Pancreas (tissue), 10 donors: ENCODE results near the gene ZHX3. TPM values are rescaled to one million over a fixed set of nuclear protein-coding genes. Genes with fewer than 3 reads are reported as not detected.

ENCODE experiments used
- ATAC-seq, 4 donors: fragments of 200-7000 bp; cut with Tn5 transposase; one replicate each; pipeline versions ENCODE4 v1.8.0 to v1.9.1; 2020; ENCODE audit warnings: mild to moderate bottlenecking in 4 of 4, moderate library complexity in 4 of 4
- DNase-seq, 6 donors: peaks; one replicate each; pipeline ENCODE4 v3.0.0-alpha.2; 2020
- FAIRE-seq: peaks from 2 replicates; lab custom pipeline; 2012; peaks lifted over from hg19 to GRCh38; lab: Jason Lieb, UNC
- H3K27ac ChIP-seq, 4 donors: fragments of 200-600 bp; sonication (generic); 1 replicate in 3 of 4; 2 replicates in 1 of 4; pipeline versions ENCODE4 v1.5.0 to v1.8.0; 2020
- H3K27me3 ChIP-seq, 4 donors: fragments of 200-600 bp; one replicate each; pipeline ENCODE4 v1.8.0; 2021
- H3K36me3 ChIP-seq, 3 donors: fragments of 200-600 bp; sonication (generic) in 1 of 3; one replicate each; pipeline versions ENCODE4 v1.5.0 to v1.8.0; 2020 to 2021
- H3K4me1 ChIP-seq, 3 donors: fragments of 200-600 bp; one replicate each; pipeline ENCODE4 v1.8.0; 2021
- H3K4me3 ChIP-seq, 4 donors: fragments of 200-600 bp; sonication (generic) in 2 of 4; one replicate each; pipeline versions ENCODE4 v1.5.0 to v1.8.0; 2020 to 2021
- H3K9me3 ChIP-seq, 4 donors: fragments of 200-600 bp; one replicate each; pipeline ENCODE4 v1.8.0; 2021
- CTCF ChIP-seq, 4 donors: fragments of 200-600 bp; sonication (generic) in 3 of 4; IDR thresholded peaks; one replicate each; pipeline versions ENCODE4 v1.5.0 to v1.8.0; 2021; ENCODE audit warnings: antibody characterized with exemption in 4 of 4
- WGBS, 2 donors: extraction: QIAGEN DNeasy Blood & Tissue Kit; methylation state at CpG; one replicate each; pipeline ENCODE4 v1.1.7; 2013; 5-methylcytosine and 5-hydroxymethylcytosine counted together
- intact Hi-C, 3 donors: fragments of 100-400 bp; cut with DNase I; formaldehyde crosslinking; loops; one replicate each; pipeline versions ENCODE4 v1.11.1 to v1.14.2; 2022
- polyA plus RNA-seq, 2 donors: library from polyadenylated mRNA; stranded (reverse); fragments of 200-250 nt; gene quantifications; one replicate each; pipeline ENCODE4 v1.2.3, GENCODE V29; 2013
- total RNA-seq, 6 donors: library from RNA; stranded (reverse); fragmentation: NEBNext Ultra II Directional in 4 of 6; extraction: Animal tissue kit (Norgen Biotek cat#: 25700) in 4 of 6; gene quantifications; one replicate each; pipeline versions ENCODE4 v1.2.1 to v1.2.4, GENCODE V29; 2021 to 2023
- donor health status: healthy with polysubstance abuse.
- donor health status: DM: no; HTN: no; CAD: no; lungs with moderate emphysema.
- donor health status: DM: no; HTN: no; CAD: no.
- donor health status: control.
- donor health status: control.
- donor health status: Bipolar disorder and iron deficiency.
- donor health status: DM: yes; HTN: yes; CAD: no.
- donor health status: DM: no; HTN: no; CAD: no.
- donor health status: DM: no; HTN: no; CAD: no.
- donor health status: DM: yes; HTN: yes; CAD: no.

ZHX3 gene
- total and polyA plus RNA-seq, 8 donors: 7.9 to 17.3 (median 13.0) TPM

GRCh38 chr20:41142245-41142644 is 175.3 kb downstream of the ZHX3 start:
- no peak for TF ChIP-seq CTCF (IDR thresholded peaks at IDR 0.05)
- no peak overlapping the region for H3K4me3 ChIP-seq
- intact Hi-C loops: no loop called here
- WGBS, 2 donors: 79 to 83% methylated on average over 4 of the region's 4 CpGs
- no peaks in the 10 kb centered on the region for H3K36me3 ChIP-seq
- H3K4me1 ChIP-seq: peaks cover 0 to 3% (median 0%) of the 10 kb centered on the region in 3 donors
- no peak overlapping the region for H3K27ac ChIP-seq
- no peaks in the 10 kb centered on the region for H3K27me3 ChIP-seq
- FAIRE-seq (no peak), DNase-seq (no peak), ATAC-seq (no peak)
- no peaks in the 10 kb centered on the region for H3K9me3 ChIP-seq

GRCh38 chr20:41141153-41141815 is 176.2 kb downstream of the ZHX3 start:
- intact Hi-C loops: no loop called here

GRCh38 chr20:41140226-41141133 is 177.1 kb downstream of the ZHX3 start:
- no peak overlapping the region for H3K4me3 ChIP-seq
- intact Hi-C loops: no loop called here

More at GRCh38 chr20:41141153-41141815, 176.2 kb downstream of the ZHX3 start:
- Histone ChIP-seq H3K4me1 (peaks cover 0 to 3% (median 0%) of the 10 kb centered on the region in 3 donors), H3K27me3 (no peaks in the 10 kb centered on the region), H3K9me3 (no peaks in the 10 kb centered on the region), H3K36me3 (no peaks in the 10 kb centered on the region), H3K27ac (no peak overlapping the region), H3K4me3 (no peak overlapping the region)
- no peak for DNase-seq
- TF ChIP-seq CTCF (IDR thresholded peaks at IDR 0.05): no peak
- WGBS, 2 donors: 78 to 80% methylated on average over 8 of the region's 8 CpGs
- no peak for ATAC-seq
- no peak for FAIRE-seq

GRCh38 chr20:41139227-41140093 is 178.1 kb downstream of the ZHX3 start:
- no peaks in the 10 kb centered on the region for H3K36me3 ChIP-seq
- ATAC-seq: no peak
- no peaks in the 10 kb centered on the region for H3K9me3 ChIP-seq
- no peak for DNase-seq
- intact Hi-C loops: no loop called here
- no peak overlapping the region for H3K27ac ChIP-seq
- FAIRE-seq: no peak
- H3K4me3 ChIP-seq: peak overlapping the region in 2 of 4 donors; percentile 88 to 95
- H3K4me1 ChIP-seq: peaks cover 0 to 3% (median 0%) of the 10 kb centered on the region in 3 donors
- no peaks in the 10 kb centered on the region for H3K27me3 ChIP-seq
- 67 to 73% methylated on average over 5 of the region's 5 CpGs for WGBS, 2 donors
- TF ChIP-seq CTCF (IDR thresholded peaks at IDR 0.05): no peak

More at GRCh38 chr20:41140226-41141133, 177.1 kb downstream of the ZHX3 start:
- DNase-seq (no peak), ATAC-seq (no peak), FAIRE-seq (no peak)
- no peaks in the 10 kb centered on the region for H3K27me3 ChIP-seq
- H3K9me3 ChIP-seq: no peaks in the 10 kb centered on the region
- no peaks in the 10 kb centered on the region for H3K36me3 ChIP-seq
- no peak overlapping the region for H3K27ac ChIP-seq
- peaks cover 0 to 3% (median 0%) of the 10 kb centered on the region in 3 donors for H3K4me1 ChIP-seq
- WGBS, 2 donors: 59 to 64% methylated on average over 10 of the region's 10 CpGs
- no peak for TF ChIP-seq CTCF (IDR thresholded peaks at IDR 0.05)
